WTC11 (cell line): ENCODE results near the gene GPC4. TPM values are rescaled to one million over a fixed set of nuclear protein-coding genes. Genes with fewer than 3 reads are reported as not detected.

Experiments
- ATAC-seq: fragments of 200-7000 bp; cut with Tn5 transposase; 2 replicates; pipeline ENCODE4 v1.10.0; 2021; ENCODE audit warnings: mild to moderate bottlenecking, moderate library complexity
- CTCF ChIA-PET: fragments of 300-600 bp; sonication (Branson Sonifier 250); formaldehyde crosslinking; loops from one replicate; lab custom pipeline; 2021; ENCODE audit warnings: antibody characterized with exemption; lab: Charles Lee
- POLR2A ChIA-PET: fragments of 350-600 bp; sonication (Branson Sonifier 250); formaldehyde crosslinking; loops from one replicate; lab custom pipeline; 2021; ENCODE audit warnings: antibody characterized with exemption; lab: Charles Lee
- DNase-seq: peaks from one replicate; pipeline ENCODE4 v3.0.0; 2021; ENCODE audit warnings: low spot score
- H3K27ac Mint-ChIP-seq: 2 replicates; pipeline ENCODE4 v1.8.0; 2021; ENCODE audit warnings: mixed read lengths
- H3K27me3 Mint-ChIP-seq: 2 replicates; pipeline ENCODE4 v1.8.0; 2021; ENCODE audit warnings: low read depth, mild to moderate bottlenecking, moderate library complexity, mixed read lengths
- H3K36me3 Mint-ChIP-seq: 2 replicates; pipeline ENCODE4 v1.8.0; 2021; ENCODE audit warnings: mixed read lengths
- H3K4me1 Mint-ChIP-seq: 2 replicates; pipeline ENCODE4 v1.8.0; 2022; ENCODE audit warnings: mixed read lengths
- H3K4me3 Mint-ChIP-seq: 2 replicates; pipeline ENCODE4 v1.8.0; 2021; ENCODE audit warnings: mild to moderate bottlenecking, moderate library complexity, mixed read lengths
- H3K9me3 Mint-ChIP-seq: 2 replicates; pipeline ENCODE4 v1.8.0; 2021; ENCODE audit warnings: mixed read lengths
- ATF1 ChIP-seq: sonication (generic); formaldehyde crosslinking; IDR thresholded peaks from 2 replicates; pipeline ENCODE4 v1.8.1; 2023; ENCODE audit warnings: mild to moderate bottlenecking, moderate library complexity, missing genetic modification reagents
- ELF4 ChIP-seq: sonication (generic); formaldehyde crosslinking; IDR thresholded peaks from 2 replicates; pipeline ENCODE4 v1.8.1; 2022; ENCODE audit warnings: low read depth, mild to moderate bottlenecking, moderate library complexity, missing genetic modification reagents
- EMX1 ChIP-seq: fragments of 250-450 bp; sonication (Bioruptor Pico); IDR thresholded peaks from 2 replicates; pipeline ENCODE4 v1.8.0; 2021; ENCODE audit warnings: mild to moderate bottlenecking
- ETV6 ChIP-seq: sonication (generic); formaldehyde crosslinking; IDR thresholded peaks from 2 replicates; pipeline ENCODE4 v1.8.1; 2022; ENCODE audit warnings: mild to moderate bottlenecking, missing genetic modification reagents
- FOXK1 ChIP-seq: sonication (generic); formaldehyde crosslinking; IDR thresholded peaks from 2 replicates; pipeline ENCODE4 v1.8.0; 2022; ENCODE audit warnings: mild to moderate bottlenecking, moderate library complexity, missing genetic modification reagents
- HMGA2 ChIP-seq: fragments of 250-450 bp; sonication (Bioruptor Pico); IDR thresholded peaks from 2 replicates; pipeline ENCODE4 v1.4.0; 2021; ENCODE audit warnings: mild to moderate bottlenecking, moderate library complexity
- NR1H2 ChIP-seq: sonication (generic); formaldehyde crosslinking; IDR thresholded peaks from 2 replicates; pipeline ENCODE4 v1.9.0; 2021; ENCODE audit warnings: mild to moderate bottlenecking, moderate library complexity, missing genetic modification reagents
- SOX15 ChIP-seq: fragments of 250-450 bp; sonication (Bioruptor Pico); IDR thresholded peaks from 2 replicates; pipeline ENCODE4 v1.9.0; 2021; ENCODE audit warnings: mild to moderate bottlenecking
- ZNF121 ChIP-seq: sonication (generic); formaldehyde crosslinking; IDR thresholded peaks from 2 replicates; pipeline ENCODE4 v1.8.0; 2023; ENCODE audit warnings: missing genetic modification reagents
- ZNF138 ChIP-seq: sonication (generic); formaldehyde crosslinking; conservative IDR thresholded peaks from 2 replicates; pipeline ENCODE4 v1.8.1; 2022; ENCODE audit warnings: mild to moderate bottlenecking, moderate library complexity, missing genetic modification reagents
- ZNF317 ChIP-seq: sonication (generic); formaldehyde crosslinking; IDR thresholded peaks from 2 replicates; pipeline ENCODE4 v1.8.1; 2023; ENCODE audit warnings: low read depth, mild to moderate bottlenecking, moderate library complexity, missing genetic modification reagents, borderline replicate concordance
- ZNF396 ChIP-seq: fragments of 250-450 bp; sonication (Bioruptor Pico); IDR thresholded peaks from 2 replicates; pipeline ENCODE4 v1.8.0; 2021; ENCODE audit warnings: mild to moderate bottlenecking, moderate library complexity, borderline replicate concordance
- total RNA-seq: library from RNA; stranded (reverse); gene quantifications from 3 replicates; pipeline ENCODE4 v1.2.3, GENCODE V29; 2021
- TF ChIP-seq, protein P1 (sequence below): sonication (generic); formaldehyde crosslinking; IDR thresholded peaks from 2 replicates; pipeline ENCODE4 v1.8.1; 2023; ENCODE audit warnings: mild to moderate bottlenecking, missing genetic modification reagents, borderline replicate concordance
- TF ChIP-seq, protein P2 (sequence below): sonication (generic); formaldehyde crosslinking; IDR thresholded peaks from 2 replicates; pipeline ENCODE4 v1.8.1; 2023; ENCODE audit warnings: mild to moderate bottlenecking, missing genetic modification reagents, moderate library complexity
- TF ChIP-seq, protein P3 (sequence below): sonication (generic); formaldehyde crosslinking; IDR thresholded peaks from 2 replicates; pipeline ENCODE4 v1.8.1; 2022; ENCODE audit warnings: low read depth, missing genetic modification reagents, borderline replicate concordance
- TF ChIP-seq, protein P4 (sequence below): fragments of 250-450 bp; sonication (Bioruptor Pico); IDR thresholded peaks from 2 replicates; pipeline ENCODE4 v1.9.0; 2021; ENCODE audit warnings: mild to moderate bottlenecking
- TF ChIP-seq, protein P5 (sequence below): sonication (generic); formaldehyde crosslinking; conservative IDR thresholded peaks from 2 replicates; pipeline ENCODE4 v1.8.1; 2023; ENCODE audit warnings: mild to moderate bottlenecking, low read depth, missing genetic modification reagents, moderate library complexity
- TF ChIP-seq, protein P6 (sequence below): sonication (generic); formaldehyde crosslinking; conservative IDR thresholded peaks from 2 replicates; pipeline ENCODE4 v1.8.1; 2022; ENCODE audit warnings: mild to moderate bottlenecking, missing genetic modification reagents
- TF ChIP-seq, protein P7 (sequence below): sonication (generic); formaldehyde crosslinking; IDR thresholded peaks from 2 replicates; pipeline ENCODE4 v1.8.1; 2023; ENCODE audit warnings: mild to moderate bottlenecking, moderate library complexity, missing genetic modification reagents
- TF ChIP-seq, protein P8 (sequence below): fragments of 250-450 bp; sonication (Bioruptor Pico); IDR thresholded peaks from 2 replicates; pipeline ENCODE4 v1.8.0; 2021; ENCODE audit warnings: mild to moderate bottlenecking

Gene GPC4
- total RNA-seq, 1 experiment from 2014 or later = 144 TPM

DNA sequence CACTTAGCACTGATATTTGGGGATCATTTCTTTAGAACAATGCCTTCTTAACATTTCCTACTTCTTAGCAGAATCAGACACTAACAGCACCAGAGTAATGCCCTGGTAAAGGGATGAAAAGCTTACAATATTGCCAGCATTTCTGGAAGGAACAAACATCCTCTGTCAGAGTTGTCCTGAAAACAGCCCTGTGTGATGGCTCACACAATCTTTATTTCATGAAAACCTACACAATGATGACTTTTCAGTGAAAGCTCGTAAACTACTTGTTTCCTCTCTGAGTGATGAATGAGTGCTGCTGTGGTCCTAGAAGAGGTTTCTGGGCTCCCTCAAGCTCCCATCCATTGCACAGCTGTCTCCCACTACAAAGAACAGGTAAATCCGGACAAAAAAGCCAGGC lies 52.8 kb downstream of the GPC4 start:
- H3K4me3 Mint-ChIP-seq = no peak overlapping the region
- DNase-seq (no peak), ATAC-seq (no peak)
- no peak overlapping the region; the same call in 1 of the 2 replicates for H3K27ac Mint-ChIP-seq
- H3K9me3 Mint-ChIP-seq = no peaks in the 10 kb centered on the region
- H3K36me3 Mint-ChIP-seq = no peaks in the 10 kb centered on the region; the same call in 1 of the 2 replicates
- TF ChIP-seq, protein P1, sequence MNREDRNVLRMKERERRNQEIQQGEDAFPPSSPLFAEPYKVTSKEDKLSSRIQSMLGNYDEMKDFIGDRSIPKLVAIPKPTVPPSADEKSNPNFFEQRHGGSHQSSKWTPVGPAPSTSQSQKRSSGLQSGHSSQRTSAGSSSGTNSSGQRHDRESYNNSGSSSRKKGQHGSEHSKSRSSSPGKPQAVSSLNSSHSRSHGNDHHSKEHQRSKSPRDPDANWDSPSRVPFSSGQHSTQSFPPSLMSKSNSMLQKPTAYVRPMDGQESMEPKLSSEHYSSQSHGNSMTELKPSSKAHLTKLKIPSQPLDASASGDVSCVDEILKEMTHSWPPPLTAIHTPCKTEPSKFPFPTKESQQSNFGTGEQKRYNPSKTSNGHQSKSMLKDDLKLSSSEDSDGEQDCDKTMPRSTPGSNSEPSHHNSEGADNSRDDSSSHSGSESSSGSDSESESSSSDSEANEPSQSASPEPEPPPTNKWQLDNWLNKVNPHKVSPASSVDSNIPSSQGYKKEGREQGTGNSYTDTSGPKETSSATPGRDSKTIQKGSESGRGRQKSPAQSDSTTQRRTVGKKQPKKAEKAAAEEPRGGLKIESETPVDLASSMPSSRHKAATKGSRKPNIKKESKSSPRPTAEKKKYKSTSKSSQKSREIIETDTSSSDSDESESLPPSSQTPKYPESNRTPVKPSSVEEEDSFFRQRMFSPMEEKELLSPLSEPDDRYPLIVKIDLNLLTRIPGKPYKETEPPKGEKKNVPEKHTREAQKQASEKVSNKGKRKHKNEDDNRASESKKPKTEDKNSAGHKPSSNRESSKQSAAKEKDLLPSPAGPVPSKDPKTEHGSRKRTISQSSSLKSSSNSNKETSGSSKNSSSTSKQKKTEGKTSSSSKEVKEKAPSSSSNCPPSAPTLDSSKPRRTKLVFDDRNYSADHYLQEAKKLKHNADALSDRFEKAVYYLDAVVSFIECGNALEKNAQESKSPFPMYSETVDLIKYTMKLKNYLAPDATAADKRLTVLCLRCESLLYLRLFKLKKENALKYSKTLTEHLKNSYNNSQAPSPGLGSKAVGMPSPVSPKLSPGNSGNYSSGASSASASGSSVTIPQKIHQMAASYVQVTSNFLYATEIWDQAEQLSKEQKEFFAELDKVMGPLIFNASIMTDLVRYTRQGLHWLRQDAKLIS (CRISPR knock-in tag) = no peak
- TF ChIP-seq, protein P2, sequence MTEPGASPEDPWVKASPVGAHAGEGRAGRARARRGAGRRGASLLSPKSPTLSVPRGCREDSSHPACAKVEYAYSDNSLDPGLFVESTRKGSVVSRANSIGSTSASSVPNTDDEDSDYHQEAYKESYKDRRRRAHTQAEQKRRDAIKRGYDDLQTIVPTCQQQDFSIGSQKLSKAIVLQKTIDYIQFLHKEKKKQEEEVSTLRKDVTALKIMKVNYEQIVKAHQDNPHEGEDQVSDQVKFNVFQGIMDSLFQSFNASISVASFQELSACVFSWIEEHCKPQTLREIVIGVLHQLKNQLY (CRISPR knock-in tag) = no peak
- TF ChIP-seq ETV6 (CRISPR knock-in tag) (no peak), EMX1 (no peak), SOX15 (CRISPR knock-in tag) (no peak), ZNF317 (CRISPR knock-in tag) (no peak), ZNF396 (CRISPR knock-in tag) (no peak), NR1H2 (CRISPR knock-in tag) (no peak), HMGA2 (CRISPR knock-in tag) (no peak), FOXK1 (CRISPR knock-in tag) (no peak), ATF1 (CRISPR knock-in tag) (no peak), ZNF121 (CRISPR knock-in tag) (no peak)
- TF ChIP-seq, protein P3, sequence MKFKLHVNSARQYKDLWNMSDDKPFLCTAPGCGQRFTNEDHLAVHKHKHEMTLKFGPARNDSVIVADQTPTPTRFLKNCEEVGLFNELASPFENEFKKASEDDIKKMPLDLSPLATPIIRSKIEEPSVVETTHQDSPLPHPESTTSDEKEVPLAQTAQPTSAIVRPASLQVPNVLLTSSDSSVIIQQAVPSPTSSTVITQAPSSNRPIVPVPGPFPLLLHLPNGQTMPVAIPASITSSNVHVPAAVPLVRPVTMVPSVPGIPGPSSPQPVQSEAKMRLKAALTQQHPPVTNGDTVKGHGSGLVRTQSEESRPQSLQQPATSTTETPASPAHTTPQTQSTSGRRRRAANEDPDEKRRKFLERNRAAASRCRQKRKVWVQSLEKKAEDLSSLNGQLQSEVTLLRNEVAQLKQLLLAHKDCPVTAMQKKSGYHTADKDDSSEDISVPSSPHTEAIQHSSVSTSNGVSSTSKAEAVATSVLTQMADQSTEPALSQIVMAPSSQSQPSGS (CRISPR knock-in tag) = no peak
- TF ChIP-seq, protein P4, sequence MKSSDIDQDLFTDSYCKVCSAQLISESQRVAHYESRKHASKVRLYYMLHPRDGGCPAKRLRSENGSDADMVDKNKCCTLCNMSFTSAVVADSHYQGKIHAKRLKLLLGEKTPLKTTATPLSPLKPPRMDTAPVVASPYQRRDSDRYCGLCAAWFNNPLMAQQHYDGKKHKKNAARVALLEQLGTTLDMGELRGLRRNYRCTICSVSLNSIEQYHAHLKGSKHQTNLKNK (CRISPR knock-in tag) = no peak
- TF ChIP-seq, protein P5, sequence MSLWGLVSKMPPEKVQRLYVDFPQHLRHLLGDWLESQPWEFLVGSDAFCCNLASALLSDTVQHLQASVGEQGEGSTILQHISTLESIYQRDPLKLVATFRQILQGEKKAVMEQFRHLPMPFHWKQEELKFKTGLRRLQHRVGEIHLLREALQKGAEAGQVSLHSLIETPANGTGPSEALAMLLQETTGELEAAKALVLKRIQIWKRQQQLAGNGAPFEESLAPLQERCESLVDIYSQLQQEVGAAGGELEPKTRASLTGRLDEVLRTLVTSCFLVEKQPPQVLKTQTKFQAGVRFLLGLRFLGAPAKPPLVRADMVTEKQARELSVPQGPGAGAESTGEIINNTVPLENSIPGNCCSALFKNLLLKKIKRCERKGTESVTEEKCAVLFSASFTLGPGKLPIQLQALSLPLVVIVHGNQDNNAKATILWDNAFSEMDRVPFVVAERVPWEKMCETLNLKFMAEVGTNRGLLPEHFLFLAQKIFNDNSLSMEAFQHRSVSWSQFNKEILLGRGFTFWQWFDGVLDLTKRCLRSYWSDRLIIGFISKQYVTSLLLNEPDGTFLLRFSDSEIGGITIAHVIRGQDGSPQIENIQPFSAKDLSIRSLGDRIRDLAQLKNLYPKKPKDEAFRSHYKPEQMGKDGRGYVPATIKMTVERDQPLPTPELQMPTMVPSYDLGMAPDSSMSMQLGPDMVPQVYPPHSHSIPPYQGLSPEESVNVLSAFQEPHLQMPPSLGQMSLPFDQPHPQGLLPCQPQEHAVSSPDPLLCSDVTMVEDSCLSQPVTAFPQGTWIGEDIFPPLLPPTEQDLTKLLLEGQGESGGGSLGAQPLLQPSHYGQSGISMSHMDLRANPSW (CRISPR knock-in tag) = no peak
- ChIA-PET POLR2A (no interaction called here), CTCF (interaction anchor here (1.1 to 2.1 kb wide), 2 partner anchors 9 to 308 kb away, joined by 3 to 4 read pairs; no protein-coding TSS in a partner anchor)
- no peaks in the 10 kb centered on the region for H3K27me3 Mint-ChIP-seq
- H3K4me1 Mint-ChIP-seq = peaks cover 83% of the 10 kb centered on the region

DNA sequence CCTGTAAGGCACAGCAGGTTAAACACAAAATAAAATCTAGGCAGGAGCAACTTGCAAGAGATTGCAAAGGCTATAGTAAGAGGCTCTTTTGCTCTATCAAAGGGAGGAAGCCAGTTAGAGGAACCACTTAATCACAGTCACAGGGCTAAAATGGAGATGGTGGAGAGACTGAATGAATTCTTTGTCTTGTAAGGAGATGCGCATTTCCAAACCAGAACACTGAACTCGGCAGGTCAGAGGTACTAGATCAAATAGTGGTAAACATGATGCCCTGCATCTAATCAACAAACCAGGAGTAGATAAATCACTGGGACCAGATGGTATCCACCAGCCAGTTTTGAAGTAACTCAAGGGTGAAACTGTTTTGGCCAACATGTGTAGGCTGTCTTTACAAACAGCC lies 55.8 kb downstream of the GPC4 start:
- peaks cover 72% of the 10 kb centered on the region for H3K4me1 Mint-ChIP-seq
- DNase-seq (no peak), ATAC-seq (peak; percentile 74)
- peak overlapping the region; percentile 39 for H3K4me3 Mint-ChIP-seq
- POLR2A ChIA-PET = no interaction called here
- peaks cover 9% of the 10 kb centered on the region for H3K36me3 Mint-ChIP-seq
- H3K27me3 Mint-ChIP-seq = no peaks in the 10 kb centered on the region
- peak overlapping the region; percentile 92 for H3K27ac Mint-ChIP-seq
- CTCF ChIA-PET = no interaction called here
- TF ChIP-seq, protein P6, sequence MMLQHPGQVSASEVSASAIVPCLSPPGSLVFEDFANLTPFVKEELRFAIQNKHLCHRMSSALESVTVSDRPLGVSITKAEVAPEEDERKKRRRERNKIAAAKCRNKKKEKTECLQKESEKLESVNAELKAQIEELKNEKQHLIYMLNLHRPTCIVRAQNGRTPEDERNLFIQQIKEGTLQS (CRISPR knock-in tag) = no peak
- 0 out of 2 replicates have a peak, but pooled peaks have one; percentile 34 for TF ChIP-seq FOXK1 (CRISPR knock-in tag)
- TF ChIP-seq, protein P7, sequence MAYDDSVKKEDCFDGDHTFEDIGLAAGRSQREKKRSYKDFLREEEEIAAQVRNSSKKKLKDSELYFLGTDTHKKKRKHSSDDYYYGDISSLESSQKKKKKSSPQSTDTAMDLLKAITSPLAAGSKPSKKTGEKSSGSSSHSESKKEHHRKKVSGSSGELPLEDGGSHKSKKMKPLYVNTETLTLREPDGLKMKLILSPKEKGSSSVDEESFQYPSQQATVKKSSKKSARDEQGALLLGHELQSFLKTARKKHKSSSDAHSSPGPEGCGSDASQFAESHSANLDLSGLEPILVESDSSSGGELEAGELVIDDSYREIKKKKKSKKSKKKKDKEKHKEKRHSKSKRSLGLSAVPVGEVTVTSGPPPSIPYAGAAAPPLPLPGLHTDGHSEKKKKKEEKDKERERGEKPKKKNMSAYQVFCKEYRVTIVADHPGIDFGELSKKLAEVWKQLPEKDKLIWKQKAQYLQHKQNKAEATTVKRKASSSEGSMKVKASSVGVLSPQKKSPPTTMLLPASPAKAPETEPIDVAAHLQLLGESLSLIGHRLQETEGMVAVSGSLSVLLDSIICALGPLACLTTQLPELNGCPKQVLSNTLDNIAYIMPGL = no peak
- TF ChIP-seq ELF4 (CRISPR knock-in tag) = no peak
- TF ChIP-seq, protein P8, sequence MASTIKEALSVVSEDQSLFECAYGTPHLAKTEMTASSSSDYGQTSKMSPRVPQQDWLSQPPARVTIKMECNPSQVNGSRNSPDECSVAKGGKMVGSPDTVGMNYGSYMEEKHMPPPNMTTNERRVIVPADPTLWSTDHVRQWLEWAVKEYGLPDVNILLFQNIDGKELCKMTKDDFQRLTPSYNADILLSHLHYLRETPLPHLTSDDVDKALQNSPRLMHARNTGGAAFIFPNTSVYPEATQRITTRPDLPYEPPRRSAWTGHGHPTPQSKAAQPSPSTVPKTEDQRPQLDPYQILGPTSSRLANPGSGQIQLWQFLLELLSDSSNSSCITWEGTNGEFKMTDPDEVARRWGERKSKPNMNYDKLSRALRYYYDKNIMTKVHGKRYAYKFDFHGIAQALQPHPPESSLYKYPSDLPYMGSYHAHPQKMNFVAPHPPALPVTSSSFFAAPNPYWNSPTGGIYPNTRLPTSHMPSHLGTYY (CRISPR knock-in tag) = no peak
- TF ChIP-seq ZNF138 (CRISPR knock-in tag) = no peak
- 0 out of 2 replicates have a peak, but pooled peaks cover 3% of the 10 kb centered on the region for H3K9me3 Mint-ChIP-seq
